ENCODE data around the gene RASGEF1C. TPM values are rescaled to one million over a fixed set of nuclear protein-coding genes. Genes with fewer than 3 reads are reported as not detected.

The RASGEF1C gene
- total and polyA plus RNA-seq, 10 of the 15 experiments (the other 5 are each of a cell fraction or from before 2014, with no cell fraction given) = not detected

DNA sequence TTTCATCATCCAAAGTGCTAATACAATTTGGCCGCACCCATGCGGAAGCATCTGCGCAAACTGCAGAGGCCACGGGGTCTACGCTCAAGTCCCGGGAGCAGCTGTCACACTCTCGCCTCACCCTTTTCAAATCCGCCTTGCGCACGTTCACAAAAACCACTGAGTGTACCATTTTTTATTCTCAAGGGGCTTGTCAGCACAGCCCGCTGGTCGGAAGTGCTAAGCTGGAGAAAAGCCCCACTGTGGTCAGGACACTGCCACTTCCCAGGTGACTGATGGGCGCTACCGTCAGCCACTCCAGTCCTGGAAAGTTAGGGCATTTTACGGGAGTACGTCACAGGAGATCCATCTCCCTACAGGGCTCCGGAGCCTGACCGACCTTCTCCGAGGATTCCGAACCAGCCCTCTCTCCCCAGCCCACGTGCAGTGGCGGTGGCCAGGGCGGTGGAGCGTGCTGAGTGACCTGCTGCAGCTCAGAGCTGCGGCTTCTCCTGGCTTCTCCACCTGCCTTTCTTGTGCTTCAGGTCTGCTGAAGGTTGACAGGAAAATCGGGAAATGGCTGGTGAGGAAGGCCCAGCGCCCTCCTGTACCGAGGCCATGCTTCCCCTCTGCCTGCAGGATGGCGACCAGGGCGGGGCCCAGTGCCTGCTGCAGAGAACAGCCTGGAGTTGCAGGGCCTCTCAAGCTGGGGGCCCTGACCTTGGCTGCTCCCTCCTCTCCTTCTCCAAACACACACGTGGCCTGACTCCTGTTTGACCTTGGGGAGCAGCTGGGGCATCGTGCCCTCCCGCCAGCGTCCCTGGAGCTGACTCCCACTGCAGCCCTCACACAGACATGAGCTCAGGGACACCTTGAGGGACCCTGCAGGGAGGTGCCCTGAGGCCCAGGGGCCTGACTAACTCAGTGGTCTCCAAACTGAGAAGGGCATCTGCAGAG, 14.3 kb downstream of the RASGEF1C start:
- 62% methylated on average over 33 of the region's 34 CpGs for WGBS (ENCODE audit: insufficient coverage, insufficient replicate concordance, low lambda C conversion rate, missing lambda C conversion rate)
- no peak overlapping the region for H2AFZ ChIP-seq (ENCODE audit: control insufficient read depth, low read depth, low read length)
- H3K9me3 ChIP-seq (replicated peaks; ENCODE audit: control insufficient read depth, insufficient read depth, low read length) = no peaks in the 10 kb centered on the region
- H3K79me2 ChIP-seq (ENCODE audit: control insufficient read depth, insufficient read depth, low read length) = no peaks in the 10 kb centered on the region
- in situ Hi-C loops (cut with MboI) (no loop called here), intact Hi-C loops (cut with micrococcal nuclease; ENCODE audit: unreplicated experiment) (no loop called here)
- no peak overlapping the region for H3K9ac ChIP-seq (ENCODE audit: control insufficient read depth, insufficient read depth, low read length)
- ATAC-seq (no peak), DNase-seq (ENCODE audit: low read depth, low spot score) (no peak), FAIRE-seq (no peak)
- H3K27ac ChIP-seq (ENCODE audit: control insufficient read depth, insufficient read depth) = no peak overlapping the region
- H3K4me3 ChIP-seq = no peak overlapping the region
- ChIA-PET CTCF (no interaction called here), POLR2A (no interaction called here), SMC1A (ENCODE audit: uncharacterized antibody, unreplicated experiment) (no interaction called here), RAD21 (ENCODE audit: unreplicated experiment) (no interaction called here)
- TF ChIP-seq, protein P1, sequence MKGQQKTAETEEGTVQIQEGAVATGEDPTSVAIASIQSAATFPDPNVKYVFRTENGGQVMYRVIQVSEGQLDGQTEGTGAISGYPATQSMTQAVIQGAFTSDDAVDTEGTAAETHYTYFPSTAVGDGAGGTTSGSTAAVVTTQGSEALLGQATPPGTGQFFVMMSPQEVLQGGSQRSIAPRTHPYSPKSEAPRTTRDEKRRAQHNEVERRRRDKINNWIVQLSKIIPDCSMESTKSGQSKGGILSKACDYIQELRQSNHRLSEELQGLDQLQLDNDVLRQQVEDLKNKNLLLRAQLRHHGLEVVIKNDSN (IDR thresholded peaks at IDR 0.05; ENCODE audit: borderline replicate concordance, extremely low read length, insufficient read depth, low read depth, low read length) = no peak
- no peak for TF ChIP-seq ZNF384 (IDR thresholded peaks at IDR 0.05; ENCODE audit: borderline replicate concordance, low read depth, low read length)
- TF ChIP-seq SPI1 (IDR thresholded peaks at IDR 0.05; ENCODE audit: borderline replicate concordance, insufficient read depth, low read depth, low read length) = no peak
- no peak for TF ChIP-seq SREBF2 (IDR thresholded peaks at IDR 0.05; ENCODE audit: low read length)
- no peak for TF ChIP-seq ZZZ3 (IDR thresholded peaks at IDR 0.05; ENCODE audit: control insufficient read depth, insufficient read length, low read depth)
- TF ChIP-seq SIX5 (IDR thresholded peaks at IDR 0.05; ENCODE audit: low read depth, low read length, severe bottlenecking) = no peak
- no peak for TF ChIP-seq KDM1A (IDR thresholded peaks at IDR 0.05; ENCODE audit: borderline replicate concordance)
- BruUV-seq (replicated peaks) = no TSS peak
- no peaks in the 10 kb centered on the region for H3K36me3 ChIP-seq (ENCODE audit: control insufficient read depth in 2 of 2, insufficient read depth in 2 of 2, low read length in 1 of 2)
- no peak overlapping the region for H3K4me2 ChIP-seq (ENCODE audit: control insufficient read depth, insufficient read depth)
- H4K20me1 ChIP-seq (ENCODE audit: control insufficient read depth, insufficient read depth) = no peaks in the 10 kb centered on the region
- H3K27me3 ChIP-seq (replicated peaks in 1 of 2; ENCODE audit: control insufficient read depth in 2 of 2, insufficient read depth in 2 of 2, low read length in 1 of 2) = no peaks in the 10 kb centered on the region
- no peaks in the 10 kb centered on the region for H3K4me1 ChIP-seq (ENCODE audit: control insufficient read depth, insufficient read depth, low read length)

Measured in GM12878 (cell line).